Measurements from ENCODE around the gene ATP9B.

The ATP9B gene

DNA sequence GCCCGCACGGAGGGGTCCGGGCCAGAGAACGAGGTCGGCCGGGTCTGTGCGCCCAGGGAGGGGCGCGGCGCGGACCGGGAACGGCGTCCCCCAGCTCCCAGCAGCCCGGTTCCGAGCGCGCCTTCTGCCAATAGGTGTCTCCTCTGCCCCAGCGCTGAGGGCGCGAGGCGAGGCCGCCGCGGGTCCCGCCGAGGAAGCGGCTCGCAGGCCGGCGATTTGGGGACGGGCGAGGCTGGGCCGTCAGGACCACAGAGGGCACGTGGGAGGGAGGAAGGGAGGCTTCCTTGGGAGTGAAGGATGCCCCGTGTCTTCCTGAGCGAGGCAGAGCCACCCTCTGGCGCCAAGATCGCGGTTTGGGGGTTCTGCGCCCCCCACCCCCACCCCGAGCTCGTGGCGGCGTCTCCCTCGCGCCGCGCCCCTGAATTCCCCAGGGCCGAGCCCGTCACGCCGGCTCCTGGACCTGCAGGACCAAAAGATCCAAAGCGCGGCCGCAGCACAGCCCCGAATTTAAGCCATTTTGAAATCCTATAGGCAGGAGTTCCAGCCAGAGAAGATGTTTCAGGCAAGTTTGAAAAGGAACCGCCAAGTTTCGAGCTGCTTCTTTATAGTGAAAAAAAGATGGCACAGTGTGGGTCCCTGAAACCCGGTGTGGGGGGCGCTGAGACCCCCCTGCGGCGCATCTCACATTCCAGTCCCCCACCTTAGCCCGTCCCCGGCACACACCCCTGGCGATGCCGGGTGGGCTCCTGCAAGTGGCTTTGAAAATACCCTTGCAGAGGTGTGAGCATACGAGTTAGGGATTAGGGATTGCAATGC lies 327.4 kb downstream of the ATP9B start:
- DNase-seq (ENCODE audit: low read depth): no peak

DNA sequence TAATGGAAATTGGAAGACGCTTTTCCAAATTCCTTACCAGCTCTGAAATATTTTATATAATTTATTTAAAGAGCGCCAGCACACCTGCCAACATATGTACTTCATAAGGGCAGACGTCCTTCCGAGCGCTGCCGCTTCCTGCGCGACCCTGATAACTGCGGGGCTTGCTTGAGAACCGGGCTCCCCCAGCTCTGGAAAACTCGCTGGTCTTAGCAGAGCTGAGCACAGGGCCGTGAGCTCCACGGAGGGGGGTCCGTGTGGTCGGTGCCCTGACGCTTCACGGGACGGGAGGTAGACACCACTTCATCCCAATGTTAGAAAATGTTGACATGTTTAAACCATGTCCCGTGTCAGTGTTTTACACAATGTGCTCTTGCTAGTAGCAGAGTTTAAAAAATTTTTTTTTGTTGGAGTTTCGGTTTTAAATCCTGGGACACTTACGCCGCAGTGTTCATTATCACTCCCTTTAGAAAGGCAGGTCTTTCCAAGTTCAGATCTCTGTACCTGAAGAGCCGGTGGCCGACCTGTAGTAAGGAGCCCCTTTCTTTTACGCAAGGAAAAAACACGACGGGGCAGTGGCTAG lies 328.1 kb downstream of the ATP9B start:
- no peak for DNase-seq (ENCODE audit: low read depth)

DNA sequence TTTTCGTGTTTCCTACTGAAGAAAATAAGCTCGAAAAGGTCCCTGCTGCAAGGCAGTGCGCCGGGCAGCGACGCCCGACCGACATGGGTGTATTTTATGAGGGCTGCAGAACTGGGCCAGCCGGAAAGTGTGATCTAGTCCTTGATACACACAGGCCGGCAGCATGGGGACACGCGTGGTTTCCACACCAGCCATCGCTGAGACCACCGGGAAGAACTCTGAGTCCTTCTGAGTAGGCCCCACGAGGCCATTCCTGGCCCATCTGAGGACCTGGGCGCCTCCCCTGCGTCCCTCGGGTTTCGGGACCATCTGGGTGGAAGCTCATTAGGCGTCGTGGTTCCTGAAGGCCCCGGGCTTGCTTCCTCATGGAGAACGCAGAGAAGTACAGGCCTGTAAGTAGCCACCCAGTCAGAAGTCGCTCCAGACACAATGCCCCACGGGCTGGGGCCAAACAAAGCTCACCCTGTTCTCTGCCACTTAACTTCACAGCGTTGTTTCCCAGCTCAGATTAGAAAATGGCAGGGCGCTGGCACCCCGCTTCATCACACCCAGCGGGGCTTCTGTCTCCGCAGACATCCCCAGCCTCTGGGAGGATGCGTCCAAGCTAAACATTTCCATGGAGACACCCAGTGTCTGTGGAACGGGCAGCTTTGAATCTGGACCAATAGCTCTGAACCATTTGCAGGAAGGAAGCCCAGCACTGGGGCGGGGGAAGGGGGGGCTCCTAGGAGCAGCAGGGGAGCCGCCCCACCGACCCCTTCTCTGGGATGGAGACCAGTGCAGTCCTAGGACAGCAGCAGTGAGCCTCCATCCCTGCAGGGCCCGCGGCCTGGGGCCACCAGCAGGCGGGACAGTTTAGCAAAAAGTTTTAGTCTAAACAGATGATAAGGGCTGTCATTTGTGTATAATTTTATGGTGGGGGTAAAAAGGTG lies 328.9 kb downstream of the ATP9B start:
- no peak for DNase-seq (ENCODE audit: low read depth)

DNA sequence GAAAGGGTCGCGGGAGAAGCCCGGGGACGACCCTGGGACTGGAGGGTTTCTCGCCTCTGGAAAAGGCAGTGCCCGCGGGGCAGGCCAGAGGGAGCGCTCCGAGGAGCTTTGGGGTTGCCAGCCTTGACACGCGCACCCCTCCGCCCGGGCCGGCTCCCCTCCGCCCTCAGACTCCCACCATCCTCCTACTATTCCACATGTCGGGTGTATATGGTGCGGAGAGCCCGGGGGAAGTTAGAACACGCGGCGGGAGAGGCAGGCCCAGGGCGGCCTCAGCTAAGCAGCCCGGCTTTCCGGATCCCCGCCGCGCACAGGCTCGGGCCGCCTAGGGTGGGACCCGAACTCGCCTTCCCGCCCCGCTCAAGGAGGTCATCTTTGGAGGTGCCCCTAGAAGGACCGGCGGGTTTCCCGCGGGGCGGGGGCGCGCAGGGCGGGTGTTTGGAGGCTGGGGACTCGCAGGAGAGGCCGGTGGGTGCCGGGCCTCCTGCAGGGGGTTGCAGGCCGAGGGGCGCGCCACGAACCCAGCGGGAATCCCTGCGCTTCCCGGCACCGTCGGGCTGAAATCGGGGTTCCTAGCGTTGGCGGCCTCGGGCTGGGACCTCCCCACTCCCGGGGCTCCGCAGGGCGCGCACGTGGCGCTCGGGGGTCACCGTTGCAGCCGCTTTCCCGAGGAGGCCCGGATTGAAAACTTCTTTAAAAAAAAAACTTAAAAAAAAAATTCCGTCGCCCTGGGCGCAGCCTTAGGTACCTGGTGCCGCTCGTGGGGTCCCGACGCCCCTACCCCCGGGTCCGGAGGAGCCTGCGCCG lies 330.3 kb downstream of the ATP9B start:
- no peak for DNase-seq (ENCODE audit: low read depth)

- peak; percentile 57 for DNase-seq (ENCODE audit: low read depth)
These were observed 330.9 kb downstream of the ATP9B start for GRCh38 chr18:79400091-79400590.

DNA sequence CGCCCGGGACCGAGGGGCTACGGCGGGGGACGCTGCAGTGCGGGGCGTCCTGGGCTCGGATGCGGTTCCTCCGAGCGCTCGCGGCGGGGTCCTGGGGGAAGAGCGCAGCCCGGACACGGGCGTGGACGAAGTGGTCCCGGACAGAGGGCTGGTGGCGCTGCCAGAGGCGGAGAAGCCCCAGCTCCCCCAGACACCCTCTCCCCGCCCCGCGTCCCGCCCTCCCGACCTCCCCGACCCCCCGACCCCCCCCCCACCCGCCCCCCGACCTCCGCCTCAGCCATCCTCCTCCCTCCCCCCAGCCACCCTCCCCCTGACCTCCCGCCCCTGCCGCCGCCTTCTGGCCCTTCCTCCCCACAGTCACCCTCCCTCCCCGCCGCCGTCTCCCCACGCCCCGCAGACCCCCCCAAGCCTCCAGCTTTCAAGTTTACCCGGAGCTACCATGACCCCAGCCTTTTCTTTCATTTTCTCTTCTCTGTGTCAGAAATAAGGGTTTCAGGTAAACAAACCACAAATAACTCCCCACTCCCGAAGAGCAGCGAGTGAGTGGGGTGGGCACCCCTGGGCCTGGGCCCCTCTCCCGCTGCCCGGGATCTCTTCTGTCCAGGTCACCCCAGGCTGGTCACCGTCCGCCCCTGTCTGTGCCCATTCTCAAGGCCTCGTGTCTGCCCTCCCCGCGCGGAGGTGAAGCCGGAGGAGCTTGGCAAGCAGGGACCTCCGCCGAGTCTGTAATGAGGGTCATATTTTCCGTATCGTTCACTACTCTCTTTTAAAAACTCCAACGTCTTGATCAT lies 331.6 kb downstream of the ATP9B start:
- DNase-seq (ENCODE audit: low read depth): no peak

DNA sequence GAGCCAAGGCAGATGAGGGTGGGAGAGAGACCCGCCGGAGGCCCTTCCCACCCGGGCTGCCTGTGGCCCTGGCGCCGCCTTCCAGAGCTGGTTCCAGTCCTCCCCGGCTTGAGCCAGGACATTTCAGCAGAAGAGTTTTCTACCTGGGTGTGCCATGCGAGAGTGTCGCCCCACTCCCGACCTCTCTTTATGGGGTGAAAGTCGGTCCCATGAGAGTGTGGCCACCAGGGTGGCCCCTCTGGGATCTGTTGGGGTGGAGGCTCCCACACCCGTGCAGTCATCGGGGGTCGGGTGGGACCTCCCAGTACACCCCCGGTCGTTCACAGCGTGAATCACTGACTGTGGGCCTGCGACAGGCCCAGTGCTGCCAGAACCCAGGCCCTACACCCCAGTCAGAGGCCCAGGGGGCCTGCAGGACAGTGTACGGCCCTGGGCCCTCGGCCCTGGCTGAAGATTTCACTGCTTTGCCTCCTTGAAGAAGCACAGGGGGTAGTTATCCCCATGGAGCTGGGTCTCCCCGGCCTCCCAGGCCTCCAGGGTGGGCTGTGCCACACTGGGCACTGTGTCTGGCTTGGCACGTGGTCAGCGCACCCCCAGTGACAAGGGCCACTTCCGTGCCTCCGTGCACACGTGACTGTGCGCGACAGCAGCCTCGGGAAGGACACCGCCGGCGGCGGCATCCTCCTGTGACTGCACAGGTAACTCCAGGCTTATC lies 332.5 kb downstream of the ATP9B start:
- no peak for DNase-seq (ENCODE audit: low read depth)

GRCh38 chr18:79402209-79402576 lies 333.0 kb downstream of the ATP9B start:
- DNase-seq (ENCODE audit: low read depth): no peak

DNA sequence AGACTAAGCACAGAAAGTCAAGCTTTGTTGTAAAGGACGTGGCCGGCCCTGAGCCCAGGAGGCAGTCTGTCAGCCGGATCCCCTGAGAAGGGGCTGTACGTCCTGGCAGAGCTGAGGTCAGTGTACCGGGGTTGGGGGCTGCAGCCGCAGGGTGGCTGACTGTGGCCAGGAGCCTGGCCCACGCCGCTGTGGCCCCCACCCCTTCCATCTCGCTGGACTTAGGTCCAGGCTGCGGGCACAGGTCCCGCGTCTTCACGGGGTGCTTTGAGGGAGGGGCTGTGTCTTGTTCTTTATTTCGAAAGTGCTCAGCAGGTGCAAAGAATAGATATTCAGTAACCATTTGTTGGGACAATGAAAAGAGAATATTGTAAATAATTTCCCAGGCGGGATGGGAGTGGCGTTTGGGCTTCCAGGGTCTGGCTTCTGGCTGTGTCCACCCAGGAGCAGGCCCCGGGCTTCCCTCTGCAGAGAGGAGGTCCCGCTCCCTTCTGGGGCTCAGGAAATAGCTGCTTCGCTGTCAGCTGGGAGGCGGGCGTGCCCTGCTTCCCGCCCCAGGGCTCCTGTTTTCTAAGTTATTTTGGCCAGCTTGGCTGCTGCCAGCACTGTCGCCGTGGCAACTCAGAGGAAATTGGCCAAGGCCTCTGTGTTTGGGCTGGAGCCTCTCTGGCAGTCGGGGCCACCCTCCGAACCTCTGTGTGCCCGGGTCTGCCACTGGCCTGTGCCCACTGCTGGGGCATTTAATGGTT lies 334.0 kb downstream of the ATP9B start:
- no peak for DNase-seq (ENCODE audit: low read depth)

DNA sequence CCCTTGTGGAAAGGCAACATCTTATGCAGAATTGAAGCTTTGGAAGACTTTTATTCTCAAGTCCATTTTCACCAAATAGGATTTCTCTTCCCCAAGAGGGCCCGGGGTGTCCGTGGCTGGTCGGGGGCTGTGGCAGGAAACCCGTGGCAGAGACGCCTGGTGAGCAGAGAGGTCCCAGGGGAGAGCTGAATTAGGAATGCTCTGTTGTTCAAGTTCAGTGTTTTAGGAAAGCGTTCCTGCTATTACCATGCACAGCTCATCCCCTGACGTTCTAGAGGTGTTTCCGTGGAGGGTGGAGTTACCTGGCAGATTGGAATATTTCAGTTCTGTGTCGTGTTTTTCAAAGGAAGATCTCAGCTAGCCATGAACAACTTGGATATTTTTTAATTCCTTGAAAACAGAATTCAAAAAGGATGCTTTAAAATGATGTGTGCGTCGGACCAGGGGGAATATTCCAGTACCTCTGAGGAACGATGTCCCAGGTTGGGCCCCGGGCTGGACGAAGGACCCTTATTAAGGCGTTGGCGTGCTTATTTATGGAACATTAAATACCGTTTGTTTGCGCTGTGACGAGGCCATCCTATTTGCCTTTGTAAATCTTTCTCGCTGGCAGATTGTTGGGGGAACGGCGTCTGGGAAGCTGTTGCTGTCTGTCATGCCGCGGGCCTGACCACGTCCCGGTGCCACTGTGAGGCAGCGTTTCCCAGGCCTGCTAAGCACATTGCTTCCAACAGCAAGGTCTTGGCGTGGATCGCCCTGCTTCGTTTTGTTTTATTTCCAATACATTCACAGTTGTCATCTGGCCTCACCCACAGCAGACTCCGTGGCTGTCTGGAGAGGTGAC lies 334.8 kb downstream of the ATP9B start:
- DNase-seq (ENCODE audit: low read depth): no peak

DNA sequence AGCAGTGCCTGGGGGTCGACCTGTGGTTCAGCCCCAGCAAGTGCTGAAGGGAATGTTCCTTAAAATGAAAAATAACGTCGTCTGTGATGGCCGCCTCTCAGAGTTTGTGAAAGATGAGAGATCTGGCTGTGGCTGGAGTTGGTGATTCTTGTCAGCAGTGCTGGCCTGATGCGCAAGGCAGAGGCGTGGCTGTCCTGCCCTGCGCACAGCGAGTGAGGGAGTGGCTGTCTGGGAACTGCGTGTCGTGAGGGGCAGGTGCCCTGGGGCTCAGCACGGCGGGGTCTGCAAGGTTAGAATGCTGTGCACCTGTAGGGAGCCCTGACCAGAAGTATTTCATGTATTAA lies 335.3 kb downstream of the ATP9B start:
- no peak for DNase-seq (ENCODE audit: low read depth)

DNA sequence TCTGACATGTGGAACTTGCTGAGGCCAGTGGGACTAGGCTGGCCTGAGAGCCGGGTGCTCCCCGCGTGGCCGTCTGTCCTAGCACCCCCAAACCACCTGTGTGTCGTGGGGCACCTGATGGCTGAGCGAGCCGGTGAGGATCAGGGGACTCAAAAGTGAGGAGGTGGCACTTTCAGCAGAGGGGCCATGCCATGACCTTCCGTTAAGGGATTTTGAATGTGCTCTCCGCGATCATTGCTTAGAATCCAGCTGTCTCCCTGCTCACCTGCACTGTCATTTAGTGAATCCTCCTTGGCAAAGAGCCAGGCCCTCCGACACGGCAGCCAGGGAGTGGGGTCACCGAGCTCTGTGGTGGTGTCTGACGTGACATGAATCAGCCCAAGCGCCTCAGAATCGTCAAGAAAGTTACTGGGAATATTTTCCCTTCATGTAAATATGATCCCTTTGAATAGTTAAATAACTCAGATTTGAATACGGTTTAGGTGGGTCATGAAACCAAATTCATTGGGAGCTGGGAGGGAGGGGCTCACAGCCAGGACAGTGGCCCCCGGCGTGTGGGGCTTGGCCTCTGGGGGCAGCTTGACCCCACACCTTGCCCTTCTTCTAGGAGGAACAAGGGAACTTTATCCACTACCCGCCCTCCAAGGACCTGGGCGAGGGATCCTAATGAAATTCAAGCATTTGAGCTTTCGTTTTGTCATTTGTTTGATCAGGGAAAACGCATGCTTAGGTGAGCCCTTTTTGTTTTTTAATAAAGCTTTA lies 336.0 kb downstream of the ATP9B start:
- DNase-seq (ENCODE audit: low read depth): no peak

GRCh38 chr18:79405781-79406575 lies 336.8 kb downstream of the ATP9B start:
- peak; percentile 71 for DNase-seq (ENCODE audit: low read depth)

GRCh38 chr18:79406708-79407107 lies 337.5 kb downstream of the ATP9B start:
- no peak for DNase-seq (ENCODE audit: low read depth)

- no peak for DNase-seq (ENCODE audit: low read depth)
These were observed 340.1 kb downstream of the ATP9B start for GRCh38 chr18:79409313-79409712.

- DNase-seq (ENCODE audit: low read depth): no peak
These were observed 341.0 kb downstream of the ATP9B start for GRCh38 chr18:79410171-79410641.
